PC-3 (cell line): ENCODE measurements around the gene TTC21B. TPM values are rescaled to one million over a fixed set of nuclear protein-coding genes. Genes with fewer than 3 reads are reported as not detected.

Experiments used
- ATAC-seq: fragments of 200-7000 bp; cut with Tn5 transposase; 2 replicates; pipeline ENCODE4 v1.9.1; 2020; ENCODE audit warnings: mild to moderate bottlenecking, moderate library complexity
- BruUV-seq: library from RNA; stranded (reverse); fragments of 400-500 nt; replicated peaks from 2 replicates; lab custom pipeline; 2021; lab: Mats Ljungman, UMichigan
- CTCF ChIA-PET: fragments of 300-600 bp; sonication (Branson Sonifier 250); formaldehyde crosslinking; loops from one replicate; lab custom pipeline; 2022; ENCODE audit warnings: antibody characterized with exemption; lab: Charles Lee
- POLR2A ChIA-PET: fragments of 300-600 bp; sonication (Branson Sonifier 250); formaldehyde crosslinking; loops from one replicate; lab custom pipeline; 2022; ENCODE audit warnings: antibody characterized with exemption; ENCODE audit not compliant: unreplicated experiment; lab: Charles Lee
- DNase-seq: peaks from one replicate; pipeline ENCODE4 v3.0.0-alpha.2; 2015
- H2AFZ ChIP-seq: fragments of 300-600 bp; sonication (generic); 2 replicates; pipeline ENCODE4 v1.6.0; 2016; ENCODE audit warnings: antibody characterized with exemption, low read length
- H3F3A ChIP-seq: fragments of 300-600 bp; sonication (generic); one replicate; pipeline ENCODE4 v1.6.0; 2017; ENCODE audit warnings: antibody characterized with exemption, low read length, control low read depth, mild to moderate bottlenecking; ENCODE audit not compliant: unreplicated experiment
- H3K27ac ChIP-seq: fragments of 300-600 bp; sonication (generic); 2 replicates; pipeline ENCODE4 v1.5.1; 2016; ENCODE audit warnings: mild to moderate bottlenecking, low read length
- H3K27me3 ChIP-seq: fragments of 300-600 bp; sonication (generic); 2 replicates; pipeline ENCODE4 v1.6.1; 2016; ENCODE audit warnings: low read length, mixed read lengths
- H3K36me3 ChIP-seq: fragments of 300-600 bp; sonication (generic); 2 replicates; pipeline ENCODE4 v1.6.1; 2016; ENCODE audit warnings: low read depth, mixed run types, low read length, mixed read lengths
- H3K4me1 ChIP-seq: fragments of 300-600 bp; sonication (generic); 2 replicates; pipeline ENCODE4 v1.5.1; 2016; ENCODE audit warnings: low read length; ENCODE audit not compliant: insufficient read depth
- H3K4me2 ChIP-seq: fragments of 300-600 bp; sonication (generic); 2 replicates; pipeline ENCODE4 v1.6.0; 2016; ENCODE audit warnings: low read length
- H3K4me3 ChIP-seq: fragments of 300-600 bp; sonication (generic); 2 replicates; pipeline ENCODE4 v1.5.1; 2016; ENCODE audit warnings: mild to moderate bottlenecking, low read length, mixed read lengths
- H3K79me2 ChIP-seq: fragments of 300-600 bp; sonication (generic); 2 replicates; pipeline ENCODE4 v1.6.1; 2017; ENCODE audit warnings: low read length, mixed read lengths
- H3K9ac ChIP-seq: fragments of 300-600 bp; sonication (generic); 2 replicates; pipeline ENCODE4 v1.6.0; 2016; ENCODE audit warnings: mild to moderate bottlenecking, low read length
- H3K9me2 ChIP-seq: fragments of 300-600 bp; sonication (generic); replicated peaks from 2 replicates; pipeline ENCODE4 v1.6.1; 2016; ENCODE audit warnings: mixed run types, low read length, mixed read lengths
- H3K9me3 ChIP-seq: fragments of 300-600 bp; sonication (generic); 2 replicates; pipeline ENCODE4 v1.6.1; 2016; ENCODE audit warnings: low read length, mixed read lengths
- H4K20me1 ChIP-seq: fragments of 300-600 bp; sonication (generic); 2 replicates; pipeline ENCODE4 v1.6.1; 2016; ENCODE audit warnings: low read length, mixed read lengths
- CTCF ChIP-seq: fragments of 300-600 bp; sonication (generic); conservative IDR thresholded peaks from 2 replicates; pipeline ENCODE4 v1.5.1; 2017; ENCODE audit warnings: antibody characterized with exemption, low read depth, mild to moderate bottlenecking, low read length
- EZH2 ChIP-seq: fragments of 300-600 bp; sonication (generic); IDR thresholded peaks from one replicate; pipeline ENCODE4 v1.6.1; 2017; ENCODE audit warnings: antibody characterized with exemption, mild to moderate bottlenecking, low read length; ENCODE audit not compliant: unreplicated experiment
- EZH2phosphoT487 ChIP-seq: fragments of 300-600 bp; sonication (generic); IDR thresholded peaks from 2 replicates; pipeline ENCODE4 v1.6.1; 2018; ENCODE audit warnings: mild to moderate bottlenecking, antibody characterized with exemption, low read length, borderline replicate concordance
- intact Hi-C: fragments of 100-400 bp; cut with micrococcal nuclease; formaldehyde crosslinking; loops from 2 replicates; pipeline ENCODE4 v1.9.0; 2023
- total RNA-seq: library from RNA; depleted of rRNA; stranded (reverse); fragments of >200 nt; gene quantifications from 2 replicates; pipeline ENCODE4 v1.2.3, GENCODE V29; 2014

Gene TTC21B
- total RNA-seq, 1 experiment from 2014 or later: 35.5 TPM

GRCh38 chr2:165876712-165877111, 76.9 kb downstream of the TTC21B start:
- Histone ChIP-seq H2AFZ (no peak overlapping the region), H3K9ac (no peak overlapping the region), H3K27me3 (no peaks in the 10 kb centered on the region), H4K20me1 (no peaks in the 10 kb centered on the region), H3K4me2 (no peak overlapping the region), H3K36me3 (no peaks in the 10 kb centered on the region), H3K79me2 (no peaks in the 10 kb centered on the region), H3K9me2 (no peaks in the 10 kb centered on the region), H3K9me3 (no peaks in the 10 kb centered on the region), H3K4me1 (peaks cover 10% of the 10 kb centered on the region), H3F3A (no peaks in the 10 kb centered on the region), H3K4me3 (no peak overlapping the region), H3K27ac (no peak overlapping the region)
- intact Hi-C loops: loop anchor here (5.0 to 10.0 kb wide), 2 partner anchors 661 to 818 kb away; no protein-coding TSS in a partner anchor
- CTCF ChIA-PET: no interaction called here
- POLR2A ChIA-PET: no interaction called here
- ATAC-seq: peak; percentile 23; the same call in 1 of the 2 replicates
- TF ChIP-seq EZH2: no peak
- TF ChIP-seq EZH2phosphoT487: no peak
- TF ChIP-seq CTCF: no peak
- BruUV-seq: no TSS peak
- DNase-seq: no peak

DNA sequence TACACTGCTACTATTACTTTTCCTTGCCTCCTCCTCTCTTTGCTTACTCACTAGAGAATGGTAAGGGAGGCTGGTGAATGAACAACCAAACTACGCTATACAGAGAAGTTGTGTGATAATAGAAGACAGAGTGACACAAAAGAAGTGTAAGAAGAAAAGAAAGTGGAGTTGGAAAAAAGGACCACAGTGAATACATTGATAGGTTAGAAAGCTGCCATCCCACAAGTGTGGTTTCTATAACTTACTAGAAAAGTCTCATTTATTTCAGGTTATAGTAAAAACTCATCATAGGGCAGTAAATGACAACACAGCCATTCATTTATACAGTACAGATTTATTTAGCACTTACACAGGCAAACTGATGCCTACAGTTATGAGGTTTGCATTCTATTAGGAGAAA, 77.3 kb downstream of the TTC21B start:
- no peak for ATAC-seq
- intact Hi-C loops: loop anchor here (5.0 to 10.0 kb wide), 2 partner anchors 661 to 819 kb away; no protein-coding TSS in a partner anchor
- CTCF ChIA-PET: no interaction called here

More for the DNA sequence above, 77.3 kb downstream of the TTC21B start:
- Histone ChIP-seq H3K4me1 (peaks cover 10% of the 10 kb centered on the region), H3K27me3 (no peaks in the 10 kb centered on the region), H3K9me2 (no peaks in the 10 kb centered on the region), H3K4me3 (no peak overlapping the region), H3K9me3 (no peaks in the 10 kb centered on the region), H3F3A (no peaks in the 10 kb centered on the region), H4K20me1 (no peaks in the 10 kb centered on the region), H3K9ac (no peak overlapping the region), H3K79me2 (no peaks in the 10 kb centered on the region), H3K4me2 (no peak overlapping the region), H3K36me3 (no peaks in the 10 kb centered on the region), H2AFZ (no peak overlapping the region), H3K27ac (no peak overlapping the region)
- no peak for DNase-seq
- no peak for TF ChIP-seq EZH2
- TF ChIP-seq CTCF: no peak
- TF ChIP-seq EZH2phosphoT487: no peak
- BruUV-seq: no TSS peak
- POLR2A ChIA-PET: no interaction called here
